ENCODE data around the gene KHNYN.

KHNYN gene

DNA sequence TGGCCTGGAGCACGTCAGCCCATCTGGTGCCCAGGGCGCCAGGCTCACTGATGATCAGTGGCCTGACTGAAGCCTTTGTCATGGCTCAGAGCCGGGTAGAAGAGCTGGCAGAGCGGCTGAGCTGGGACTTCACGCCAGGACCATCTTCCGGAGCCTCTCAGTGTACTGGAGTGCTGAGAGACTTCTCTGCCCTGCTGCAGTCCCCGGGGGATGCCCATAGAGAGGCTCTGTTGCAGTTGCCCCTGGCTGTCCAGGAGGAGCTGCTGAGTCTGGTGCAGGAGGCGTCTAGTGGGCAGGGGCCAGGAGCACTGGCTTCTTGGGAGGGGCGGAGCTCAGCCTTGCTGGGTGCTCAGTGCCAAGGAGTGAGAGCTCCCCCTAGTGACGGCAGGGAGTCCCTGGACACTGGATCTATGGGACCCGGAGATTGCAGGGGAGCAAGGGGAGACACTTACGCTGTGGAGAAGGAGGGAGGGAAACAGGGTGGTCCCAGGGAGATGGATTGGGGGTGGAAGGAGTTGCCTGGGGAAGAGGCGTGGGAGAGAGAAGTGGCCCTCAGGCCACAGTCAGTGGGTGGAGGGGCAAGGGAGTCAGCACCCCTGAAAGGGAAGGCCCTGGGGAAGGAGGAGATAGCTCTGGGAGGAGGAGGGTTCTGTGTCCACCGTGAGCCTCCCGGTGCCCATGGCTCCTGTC is 2.0 kb downstream of the KHNYN start:
- H3K36me3 ChIP-seq (ENCODE audit: insufficient read depth, low read length): peaks cover 6% of the 10 kb centered on the region; the same call in 1 of the 2 replicates
- H3K4me3 ChIP-seq (ENCODE audit: low read length, poor library complexity, severe bottlenecking): peak overlapping the region; percentile 92
- peaks cover 60% of the 10 kb centered on the region for H3K4me1 ChIP-seq (ENCODE audit: insufficient read depth, low read length, poor library complexity, severe bottlenecking)
- no peaks in the 10 kb centered on the region for H3K9me2 ChIP-seq (replicated peaks; ENCODE audit: low read depth, low read length)
- 0 out of 2 replicates have a peak, but pooled peaks cover 5% of the 10 kb centered on the region for H3F3A ChIP-seq (ENCODE audit: low read depth)
- H3K27me3 ChIP-seq (ENCODE audit: insufficient read depth, low read length, poor library complexity, severe bottlenecking): no peaks in the 10 kb centered on the region
- H3K4me2 ChIP-seq (ENCODE audit: low read depth, low read length, poor library complexity, severe bottlenecking): peak overlapping the region; percentile 98
- peaks cover 27% of the 10 kb centered on the region for H4K20me1 ChIP-seq (ENCODE audit: insufficient read depth, low read length, poor library complexity, severe bottlenecking)
- peak overlapping the region; percentile 92 for H3K9ac ChIP-seq (ENCODE audit: low read depth, low read length, poor library complexity, severe bottlenecking)
- H3K9me3 ChIP-seq (ENCODE audit: insufficient read depth, low read depth, low read length): no peaks in the 10 kb centered on the region
- no peak overlapping the region for H2AFZ ChIP-seq (ENCODE audit: low read length)
- no peak for TF ChIP-seq EZH2phosphoT487 (IDR thresholded peaks at IDR 0.05; ENCODE audit: borderline replicate concordance)
- TF ChIP-seq, protein P1, sequence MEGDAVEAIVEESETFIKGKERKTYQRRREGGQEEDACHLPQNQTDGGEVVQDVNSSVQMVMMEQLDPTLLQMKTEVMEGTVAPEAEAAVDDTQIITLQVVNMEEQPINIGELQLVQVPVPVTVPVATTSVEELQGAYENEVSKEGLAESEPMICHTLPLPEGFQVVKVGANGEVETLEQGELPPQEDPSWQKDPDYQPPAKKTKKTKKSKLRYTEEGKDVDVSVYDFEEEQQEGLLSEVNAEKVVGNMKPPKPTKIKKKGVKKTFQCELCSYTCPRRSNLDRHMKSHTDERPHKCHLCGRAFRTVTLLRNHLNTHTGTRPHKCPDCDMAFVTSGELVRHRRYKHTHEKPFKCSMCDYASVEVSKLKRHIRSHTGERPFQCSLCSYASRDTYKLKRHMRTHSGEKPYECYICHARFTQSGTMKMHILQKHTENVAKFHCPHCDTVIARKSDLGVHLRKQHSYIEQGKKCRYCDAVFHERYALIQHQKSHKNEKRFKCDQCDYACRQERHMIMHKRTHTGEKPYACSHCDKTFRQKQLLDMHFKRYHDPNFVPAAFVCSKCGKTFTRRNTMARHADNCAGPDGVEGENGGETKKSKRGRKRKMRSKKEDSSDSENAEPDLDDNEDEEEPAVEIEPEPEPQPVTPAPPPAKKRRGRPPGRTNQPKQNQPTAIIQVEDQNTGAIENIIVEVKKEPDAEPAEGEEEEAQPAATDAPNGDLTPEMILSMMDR (conservative IDR thresholded peaks at IDR 0.05; ENCODE audit: low read length): peak; percentile 97
- peaks cover 33% of the 10 kb centered on the region for H3K79me2 ChIP-seq (ENCODE audit: insufficient read depth, low read length)

DNA sequence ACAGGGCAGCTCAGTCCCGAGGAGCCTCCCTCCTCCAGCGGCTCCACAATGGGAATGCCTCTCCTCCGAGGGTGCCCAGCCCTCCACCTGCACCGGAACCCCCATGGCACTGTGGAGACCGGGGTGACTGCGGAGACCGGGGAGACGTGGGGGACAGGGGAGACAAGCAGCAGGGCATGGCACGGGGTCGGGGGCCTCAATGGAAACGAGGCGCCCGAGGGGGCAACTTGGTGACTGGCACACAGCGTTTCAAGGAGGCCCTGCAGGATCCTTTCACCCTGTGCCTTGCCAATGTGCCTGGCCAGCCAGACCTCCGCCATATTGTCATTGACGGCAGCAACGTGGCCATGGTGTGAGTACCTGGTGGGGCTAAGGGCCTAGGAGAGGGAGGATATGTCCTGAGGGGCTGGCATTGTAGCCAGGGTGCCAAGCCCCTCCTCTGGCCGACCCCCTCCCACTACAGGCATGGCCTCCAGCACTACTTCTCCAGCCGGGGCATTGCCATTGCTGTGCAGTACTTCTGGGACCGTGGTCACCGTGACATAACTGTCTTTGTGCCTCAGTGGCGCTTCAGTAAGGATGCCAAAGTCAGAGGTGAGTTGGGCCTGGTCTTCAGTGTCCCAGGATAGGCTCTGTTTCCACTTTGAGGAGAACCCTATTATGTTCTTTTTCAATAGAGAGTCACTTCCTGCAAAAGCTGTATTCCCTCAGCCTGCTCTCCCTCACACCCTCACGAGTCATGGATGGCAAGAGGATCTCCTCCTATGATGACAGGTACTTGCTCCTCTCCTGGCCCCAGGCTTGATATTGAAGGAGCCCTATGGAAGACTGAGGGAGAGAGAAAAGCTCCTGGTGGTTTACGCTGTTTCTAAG is 2.7 kb downstream of the KHNYN start:
- TF ChIP-seq EZH2phosphoT487 (IDR thresholded peaks at IDR 0.05; ENCODE audit: borderline replicate concordance): no peak
- TF ChIP-seq, protein P1 (conservative IDR thresholded peaks at IDR 0.05; ENCODE audit: low read length): no peak
- H3K79me2 ChIP-seq (ENCODE audit: insufficient read depth, low read length): peaks cover 33% of the 10 kb centered on the region
- H3K4me2 ChIP-seq (ENCODE audit: low read depth, low read length, poor library complexity, severe bottlenecking): peak overlapping the region; percentile 98
- 0 out of 2 replicates have a peak, but pooled peaks cover 5% of the 10 kb centered on the region for H3F3A ChIP-seq (ENCODE audit: low read depth)
- H4K20me1 ChIP-seq (ENCODE audit: insufficient read depth, low read length, poor library complexity, severe bottlenecking): peaks cover 27% of the 10 kb centered on the region
- no peaks in the 10 kb centered on the region for H3K27me3 ChIP-seq (ENCODE audit: insufficient read depth, low read length, poor library complexity, severe bottlenecking)
- H2AFZ ChIP-seq (ENCODE audit: low read length): no peak overlapping the region
- peaks cover 6% of the 10 kb centered on the region; the same call in 1 of the 2 replicates for H3K36me3 ChIP-seq (ENCODE audit: insufficient read depth, low read length)
- peak overlapping the region; percentile 66 for H3K9ac ChIP-seq (ENCODE audit: low read depth, low read length, poor library complexity, severe bottlenecking)
- H3K4me3 ChIP-seq (ENCODE audit: low read length, poor library complexity, severe bottlenecking): peak overlapping the region; percentile 92
- peaks cover 60% of the 10 kb centered on the region for H3K4me1 ChIP-seq (ENCODE audit: insufficient read depth, low read length, poor library complexity, severe bottlenecking)
- no peaks in the 10 kb centered on the region for H3K9me3 ChIP-seq (ENCODE audit: insufficient read depth, low read depth, low read length)
- H3K9me2 ChIP-seq (replicated peaks; ENCODE audit: low read depth, low read length): no peaks in the 10 kb centered on the region

DNA sequence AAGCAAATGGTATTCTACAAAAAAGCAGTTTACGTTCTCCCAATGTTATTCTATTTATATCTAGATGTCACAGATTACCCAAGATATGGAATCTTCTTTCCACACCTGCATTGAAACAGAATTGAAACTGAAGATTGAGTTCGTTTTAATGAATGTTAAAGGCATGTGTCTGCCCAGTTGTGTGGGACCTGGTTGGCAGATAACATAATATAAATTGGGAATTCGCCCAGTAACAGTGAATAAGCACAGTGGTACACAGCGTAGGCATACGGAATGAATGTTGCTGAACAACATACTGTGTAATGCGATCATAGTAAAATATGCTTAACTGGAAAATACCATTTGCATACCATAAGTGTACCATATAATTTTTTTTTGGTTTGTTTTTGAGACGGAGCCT is 4.3 kb downstream of the KHNYN start:
- Histone ChIP-seq H3K27me3 (ENCODE audit: insufficient read depth, low read length, poor library complexity, severe bottlenecking) (no peaks in the 10 kb centered on the region), H4K20me1 (ENCODE audit: insufficient read depth, low read length, poor library complexity, severe bottlenecking) (peaks cover 27% of the 10 kb centered on the region), H3F3A (ENCODE audit: low read depth) (0 out of 2 replicates have a peak, but pooled peaks cover 5% of the 10 kb centered on the region), H3K9me3 (ENCODE audit: insufficient read depth, low read depth, low read length) (no peaks in the 10 kb centered on the region), H3K4me3 (ENCODE audit: low read length, poor library complexity, severe bottlenecking) (no peak overlapping the region), H3K4me2 (ENCODE audit: low read depth, low read length, poor library complexity, severe bottlenecking) (no peak overlapping the region), H3K79me2 (ENCODE audit: insufficient read depth, low read length) (peaks cover 40% of the 10 kb centered on the region), H3K4me1 (ENCODE audit: insufficient read depth, low read length, poor library complexity, severe bottlenecking) (peaks cover 66% of the 10 kb centered on the region), H2AFZ (ENCODE audit: low read length) (no peak overlapping the region), H3K36me3 (ENCODE audit: insufficient read depth, low read length) (peaks cover 10% of the 10 kb centered on the region; the same call in 1 of the 2 replicates), H3K9ac (ENCODE audit: low read depth, low read length, poor library complexity, severe bottlenecking) (no peak overlapping the region), H3K9me2 (replicated peaks; ENCODE audit: low read depth, low read length) (no peaks in the 10 kb centered on the region)
- TF ChIP-seq, protein P1 (conservative IDR thresholded peaks at IDR 0.05; ENCODE audit: low read length): no peak
- TF ChIP-seq EZH2phosphoT487 (IDR thresholded peaks at IDR 0.05; ENCODE audit: borderline replicate concordance): no peak
